A549 (cell line): Measurements from ENCODE around the gene TREML2. TPM values are rescaled to one million over a fixed set of nuclear protein-coding genes. Genes with fewer than 3 reads are reported as not detected.

Source experiments
- ATAC-seq, 2 experiments: fragments of 200-7000 bp in 1 of 2; fragments of >200 bp in 1 of 2; cut with Nextera tagmentation in 1 of 2; cut with Tn5 transposase in 1 of 2; 3 replicates each; pipeline versions ENCODE4 v1.8.0 to v1.9.1; 2018 to 2020; ENCODE audit warnings: mild to moderate bottlenecking in 1 of 2, moderate library complexity in 1 of 2
- CTCF ChIA-PET: fragments of 300-600 bp; sonication (Branson Sonifier 250); formaldehyde crosslinking; extraction: SDS; loops from one replicate; lab custom pipeline; 2021; ENCODE audit warnings: antibody characterized with exemption, inconsistent platforms; lab: Yijun Ruan, JAX
- POLR2A ChIA-PET: fragments of 350-600 bp; formaldehyde crosslinking; extraction: SDS; loops from one replicate; lab custom pipeline; 2021; ENCODE audit warnings: antibody characterized with exemption, inconsistent platforms; lab: Yijun Ruan, JAX
- DNase-seq, 2 experiments: peaks; one replicate each; pipeline versions ENCODE4 v3.0.0 to v3.0.0-alpha.2; 2011 to 2016; ENCODE audit warnings: low read depth in 1 of 2, low spot score in 1 of 2
- FAIRE-seq: peaks from 2 replicates; lab custom pipeline; 2011; peaks lifted over from hg19 to GRCh38; lab: Jason Lieb, UNC
- H3K27ac ChIP-seq, 2 experiments: fragments of >200 bp; sonication (Bioruptor Twin); formaldehyde crosslinking; 3 replicates each; pipeline ENCODE4 v1.5.1; 2016 to 2017
- H3K4me1 ChIP-seq: fragments of >200 bp; sonication (Bioruptor Twin); formaldehyde crosslinking; 3 replicates; pipeline ENCODE4 v1.6.1; 2016
- H3K4me2 ChIP-seq: fragments of >200 bp; sonication (Bioruptor Twin); formaldehyde crosslinking; 3 replicates; pipeline ENCODE4 v1.6.1; 2016
- H3K4me3 ChIP-seq: fragments of >200 bp; sonication (Bioruptor Twin); formaldehyde crosslinking; 3 replicates; pipeline ENCODE4 v1.5.1; 2016
- H3K9me3 ChIP-seq: fragments of >200 bp; sonication (Bioruptor Twin); formaldehyde crosslinking; 3 replicates; pipeline ENCODE4 v1.6.1; 2016
- ATOH8 ChIP-seq: fragments of 250-450 bp; sonication (Bioruptor Pico); IDR thresholded peaks from 2 replicates; pipeline ENCODE4 v1.5.0; 2020; ENCODE audit warnings: low read depth, mild to moderate bottlenecking, moderate library complexity
- BCL3 ChIP-seq: fragments of >200 bp; sonication (Bioruptor Twin); formaldehyde crosslinking; IDR thresholded peaks from 3 replicates; pipeline ENCODE4 v1.6.1; 2016
- CBX2 ChIP-seq: fragments of 200-600 bp; sonication (generic); IDR thresholded peaks from 2 replicates; pipeline ENCODE4 v1.6.1; 2016; ENCODE audit warnings: low read depth, mild to moderate bottlenecking, borderline replicate concordance
- CBX8 ChIP-seq: fragments of 200-600 bp; sonication (generic); IDR thresholded peaks from 2 replicates; pipeline ENCODE4 v1.6.1; 2016
- CHD2 ChIP-seq: fragments of 150-350 bp; IDR thresholded peaks from 2 replicates; pipeline ENCODE4 v1.6.1; 2014; ENCODE audit warnings: low read length; ENCODE audit not compliant: partially characterized antibody
- CTCF ChIP-seq: fragments of >200 bp; sonication (Bioruptor Twin); formaldehyde crosslinking; IDR thresholded peaks from 3 replicates; pipeline ENCODE4 v1.5.1; 2016
- E2F6 ChIP-seq: IDR thresholded peaks from 2 replicates; pipeline ENCODE4 v1.6.1; 2012; ENCODE audit warnings: low read depth, borderline replicate concordance
- EP300 ChIP-seq, 2 experiments: fragments of >200 bp; sonication (Bioruptor Twin); formaldehyde crosslinking; IDR thresholded peaks; 2 replicates in 1 of 2; 3 replicates in 1 of 2; pipeline ENCODE4 v1.6.1; 2016 to 2017
- HDAC2 ChIP-seq: fragments of 200-600 bp; sonication (generic); IDR thresholded peaks from 2 replicates; pipeline ENCODE4 v1.6.1; 2016
- HEYL ChIP-seq: fragments of 250-450 bp; sonication (Bioruptor Pico); IDR thresholded peaks from 2 replicates; pipeline ENCODE4 v1.8.0; 2021; ENCODE audit warnings: mild to moderate bottlenecking, moderate library complexity
- HOXA7 ChIP-seq: fragments of 250-450 bp; sonication (Bioruptor Pico); IDR thresholded peaks from 2 replicates; pipeline ENCODE4 v1.5.0; 2020; ENCODE audit warnings: mild to moderate bottlenecking, moderate library complexity
- HOXB13 ChIP-seq: fragments of 250-450 bp; sonication (Bioruptor Pico); IDR thresholded peaks from 2 replicates; pipeline ENCODE4 v1.5.0; 2020; ENCODE audit warnings: low read depth, mild to moderate bottlenecking, moderate library complexity
- JUN ChIP-seq, 2 experiments: fragments of >200 bp; sonication (Bioruptor Twin); formaldehyde crosslinking; IDR thresholded peaks; 2 replicates in 1 of 2; 3 replicates in 1 of 2; pipeline ENCODE4 v1.6.1; 2016 to 2017
- JUNB ChIP-seq: fragments of >200 bp; sonication (Bioruptor Twin); formaldehyde crosslinking; IDR thresholded peaks from 2 replicates; pipeline ENCODE4 v1.6.1; 2016
- MAFK ChIP-seq: fragments of 450-650 bp; IDR thresholded peaks from 2 replicates; pipeline ENCODE4 v1.6.1; 2014; ENCODE audit not compliant: partially characterized antibody
- MAX ChIP-seq: IDR thresholded peaks from 2 replicates; pipeline ENCODE4 v1.6.1; 2012
- NFE2L2 ChIP-seq: fragments of 150-350 bp; conservative IDR thresholded peaks from 2 replicates; pipeline ENCODE4 v1.6.1; 2014; ENCODE audit warnings: low read length
- RARB ChIP-seq: fragments of 250-450 bp; sonication (Bioruptor Pico); IDR thresholded peaks from 2 replicates; pipeline ENCODE4 v1.8.0; 2021; ENCODE audit warnings: mild to moderate bottlenecking, moderate library complexity
- RCOR1 ChIP-seq: fragments of 150-350 bp; IDR thresholded peaks from 2 replicates; pipeline ENCODE4 v1.6.1; 2014; ENCODE audit warnings: antibody characterized with exemption, low read length, low read depth
- REST ChIP-seq: fragments of 200-600 bp; sonication (generic); IDR thresholded peaks from 2 replicates; pipeline ENCODE4 v1.6.1; 2016; ENCODE audit warnings: antibody characterized with exemption, mild to moderate bottlenecking, moderate library complexity
- SMC3 ChIP-seq: fragments of >200 bp; sonication (Bioruptor Twin); formaldehyde crosslinking; IDR thresholded peaks from 3 replicates; pipeline ENCODE4 v1.6.1; 2018; ENCODE audit warnings: inconsistent platforms
- TFCP2L1 ChIP-seq: fragments of 250-450 bp; sonication (Bioruptor Pico); IDR thresholded peaks from 2 replicates; pipeline ENCODE4 v1.5.0; 2021; ENCODE audit warnings: mild to moderate bottlenecking
- ZC3H11A ChIP-seq: fragments of 450-650 bp; IDR thresholded peaks from 2 replicates; pipeline ENCODE4 v1.6.1; 2014; ENCODE audit warnings: antibody characterized with exemption, mild to moderate bottlenecking
- ZFP36 ChIP-seq: fragments of 450-650 bp; IDR thresholded peaks from 2 replicates; pipeline ENCODE4 v1.6.1; 2014; ENCODE audit warnings: borderline replicate concordance; ENCODE audit not compliant: partially characterized antibody
- WGBS: methylation state at CpG from one replicate; pipeline ENCODE4 v1.1.6; 2017; ENCODE audit errors: missing lambda C conversion rate; 5-methylcytosine and 5-hydroxymethylcytosine counted together
- polyA plus RNA-seq, 4 experiments: library from polyadenylated mRNA; depleted of rRNA in 3 of 4; stranded (reverse); fragments of >200 nt; fragmentation: RNase III in 1 of 4; extraction: RNeasy Plus Mini Kit Qiagen cat#74134 plus additional on column Dnase treatment in 1 of 4; gene quantifications; 2 replicates in 3 of 4; 3 replicates in 1 of 4; pipeline ENCODE4 v1.2.3, GENCODE V29; 2011 to 2017

Gene TREML2
- polyA plus RNA-seq, 2 of the 4 experiments (the other 2 are of a cell fraction), result not detected

- ATAC-seq, result no peak
- H3K4me1 ChIP-seq, result no peaks in the 10 kb centered on the region
- FAIRE-seq, result no peak
These were observed 25.8 kb upstream of the TREML2 start for GRCh38 chr6:41226752-41227151.

GRCh38 chr6:41224800-41225199 is 23.9 kb upstream of the TREML2 start:
- no peak overlapping the region for H3K4me3 ChIP-seq
- H3K27ac ChIP-seq, result no peak overlapping the region
- CTCF ChIA-PET, result no interaction called here
- DNase-seq (no peak), FAIRE-seq (no peak), ATAC-seq (no peak)
- POLR2A ChIA-PET, result no interaction called here
- no peaks in the 10 kb centered on the region for H3K9me3 ChIP-seq
- WGBS, result 50% methylated on average over 1 of the region's 1 CpG
- TF ChIP-seq REST, result no peak
- no peak for TF ChIP-seq ZC3H11A
- no peak for TF ChIP-seq CBX8
- no peak for TF ChIP-seq MAFK
- no peak for TF ChIP-seq RCOR1
- TF ChIP-seq NFE2L2, result no peak
- TF ChIP-seq ZFP36, result no peak
- TF ChIP-seq ATOH8 (CRISPR knock-in tag), result no peak
- no peak for TF ChIP-seq TFCP2L1 (CRISPR knock-in tag)
- TF ChIP-seq JUNB, result no peak
- no peak for TF ChIP-seq BCL3
- TF ChIP-seq SMC3, result no peak
- no peak for TF ChIP-seq EP300 (IDR thresholded peaks at IDR 0.05)
- TF ChIP-seq HDAC2, result no peak
- no peak for TF ChIP-seq CHD2
- no peak overlapping the region for H3K4me2 ChIP-seq
- no peaks in the 10 kb centered on the region for H3K4me1 ChIP-seq

More at GRCh38 chr6:41226752-41227151, 25.8 kb upstream of the TREML2 start:
- H3K27ac ChIP-seq, result no peak overlapping the region
- no peak for DNase-seq
- no peak overlapping the region for H3K4me3 ChIP-seq
- ChIA-PET POLR2A (no interaction called here), CTCF (no interaction called here)
- 13% methylated on average over 3 of the region's 3 CpGs for WGBS
- no peaks in the 10 kb centered on the region for H3K9me3 ChIP-seq
- no peak overlapping the region for H3K4me2 ChIP-seq
- TF ChIP-seq MAX, result no peak

- no peak for FAIRE-seq
- no peaks in the 10 kb centered on the region for H3K4me1 ChIP-seq
- DNase-seq, result no peak
- no peak overlapping the region for H3K27ac ChIP-seq
- no peak overlapping the region for H3K4me3 ChIP-seq
- TF ChIP-seq BCL3 (no peak), HEYL (no peak), HOXB13 (no peak), HDAC2 (no peak), CBX2 (no peak), E2F6 (no peak), JUN (IDR thresholded peaks at IDR 0.05) (no peak), CTCF (no peak), RARB (CRISPR knock-in tag) (no peak), NFE2L2 (no peak), HOXA7 (CRISPR knock-in tag) (no peak)
- no peak for ATAC-seq
- ChIA-PET POLR2A (no interaction called here), CTCF (interaction anchor here (1.2 kb wide), 1 partner anchor 20 kb away, joined by 3 read pairs; no protein-coding TSS in a partner anchor)
- WGBS, result 40% methylated on average over 3 of the region's 5 CpGs
- H3K4me2 ChIP-seq, result no peak overlapping the region
- H3K9me3 ChIP-seq, result no peaks in the 10 kb centered on the region
These were observed 21.6 kb upstream of the TREML2 start for GRCh38 chr6:41222513-41222912.
